H9 (cell line): Measurements from ENCODE around the gene DGCR8. TPM values are rescaled to one million over a fixed set of nuclear protein-coding genes. Genes with fewer than 3 reads are reported as not detected.

Experiments used
- DNase-seq: peaks from one replicate; pipeline ENCODE4 v3.0.0-alpha.2; 2017
- H2AFZ ChIP-seq: one replicate; pipeline ENCODE4 v1.6.1; 2013; ENCODE audit warnings: mild to moderate bottlenecking, low read length, control low read depth, moderate library complexity
- H2AK5ac ChIP-seq: 2 replicates; pipeline ENCODE4 v1.6.1; 2013; ENCODE audit warnings: low read length, control low read depth, mixed read lengths; ENCODE audit not compliant: insufficient read length
- H2BK120ac ChIP-seq: one replicate; pipeline ENCODE4 v1.6.1; 2013; ENCODE audit warnings: low read depth, mild to moderate bottlenecking, low read length, control low read depth, inconsistent platforms; ENCODE audit not compliant: poor library complexity, severe bottlenecking
- H2BK12ac ChIP-seq: 2 replicates; pipeline ENCODE4 v1.6.1; 2013; ENCODE audit warnings: low read length, control low read depth, mixed read lengths, low read depth; ENCODE audit not compliant: insufficient read length
- H2BK15ac ChIP-seq: 2 replicates; pipeline ENCODE4 v1.6.1; 2013; ENCODE audit warnings: low read depth, low read length, control low read depth
- H2BK20ac ChIP-seq: one replicate; pipeline ENCODE4 v1.6.1; 2013; ENCODE audit warnings: low read depth, mild to moderate bottlenecking, low read length, control low read depth, inconsistent platforms; ENCODE audit not compliant: poor library complexity, severe bottlenecking
- H2BK5ac ChIP-seq: 2 replicates; pipeline ENCODE4 v1.6.1; 2013; ENCODE audit warnings: low read length, control low read depth, mixed read lengths; ENCODE audit not compliant: insufficient read length
- H3K14ac ChIP-seq: 2 replicates; pipeline ENCODE4 v1.6.1; 2013; ENCODE audit warnings: low read length, control low read depth; ENCODE audit not compliant: insufficient read depth
- H3K18ac ChIP-seq: 2 replicates; pipeline ENCODE4 v1.6.1; 2013; ENCODE audit warnings: low read depth, mild to moderate bottlenecking, mixed read lengths, low read length, control low read depth; ENCODE audit not compliant: insufficient read length
- H3K23ac ChIP-seq: 2 replicates; pipeline ENCODE4 v1.6.1; 2013; ENCODE audit warnings: low read length, control low read depth, mixed read lengths, low read depth; ENCODE audit not compliant: insufficient read length
- H3K23me2 ChIP-seq: 2 replicates; pipeline ENCODE4 v1.6.1; 2013; ENCODE audit warnings: low read depth, mild to moderate bottlenecking, mixed read lengths, low read length, control low read depth; ENCODE audit not compliant: insufficient read length, poor library complexity, severe bottlenecking
- H3K27ac ChIP-seq: 2 replicates; pipeline ENCODE4 v1.5.1; 2013; ENCODE audit warnings: low read length, control low read depth, mixed read lengths, low read depth; ENCODE audit not compliant: insufficient read length
- H3K27me3 ChIP-seq: 2 replicates; pipeline ENCODE4 v1.6.1; 2013; ENCODE audit warnings: low read length, control low read depth, inconsistent platforms; ENCODE audit not compliant: insufficient read depth
- H3K4ac ChIP-seq: 2 replicates; pipeline ENCODE4 v1.6.1; 2013; ENCODE audit warnings: low read depth, mild to moderate bottlenecking, control low read depth, inconsistent platforms, low read length, moderate library complexity
- H3K4me1 ChIP-seq: 2 replicates; pipeline ENCODE4 v1.6.1; 2013; ENCODE audit warnings: low read length, control low read depth, inconsistent platforms; ENCODE audit not compliant: insufficient read depth
- H3K4me2 ChIP-seq: 2 replicates; pipeline ENCODE4 v1.6.1; 2013; ENCODE audit warnings: low read length, control low read depth, mixed read lengths; ENCODE audit not compliant: insufficient read length, insufficient read depth
- H3K56ac ChIP-seq: 2 replicates; pipeline ENCODE4 v1.6.1; 2013; ENCODE audit warnings: low read depth, mild to moderate bottlenecking, mixed read lengths, low read length, control low read depth; ENCODE audit not compliant: insufficient read length
- H3K79me1 ChIP-seq: 2 replicates; pipeline ENCODE4 v1.6.1; 2013; ENCODE audit warnings: low read depth, mild to moderate bottlenecking, moderate library complexity, low read length, control low read depth, inconsistent platforms; ENCODE audit not compliant: insufficient read depth, poor library complexity, severe bottlenecking
- H3K79me2 ChIP-seq: 2 replicates; pipeline ENCODE4 v1.6.1; 2013; ENCODE audit warnings: low read length, control low read depth, inconsistent platforms; ENCODE audit not compliant: insufficient read depth
- H3K9ac ChIP-seq: 2 replicates; pipeline ENCODE4 v1.6.1; 2013; ENCODE audit warnings: low read length, control low read depth, mixed read lengths; ENCODE audit not compliant: insufficient read length; ENCODE audit errors: extremely low read depth
- H3K9me3 ChIP-seq: one replicate; pipeline ENCODE4 v1.6.1; 2013; ENCODE audit warnings: low read depth, low read length, inconsistent platforms; ENCODE audit not compliant: control insufficient read depth
- H3T11ph ChIP-seq: one replicate; pipeline ENCODE4 v1.6.1; 2013; ENCODE audit warnings: mild to moderate bottlenecking, low read length, control low read depth, inconsistent platforms
- H4K20me1 ChIP-seq: one replicate; pipeline ENCODE4 v1.6.1; 2013; ENCODE audit not compliant: control insufficient read depth, insufficient read length, insufficient read depth
- H4K5ac ChIP-seq: 2 replicates; pipeline ENCODE4 v1.6.1; 2013; ENCODE audit warnings: low read depth, mild to moderate bottlenecking, mixed read lengths, low read length, control low read depth; ENCODE audit not compliant: insufficient read length
- H4K8ac ChIP-seq: replicated peaks from 2 replicates; pipeline ENCODE4 v1.6.1; 2013; ENCODE audit warnings: low read length, control low read depth, mixed read lengths, low read depth; ENCODE audit not compliant: insufficient read length
- H4K91ac ChIP-seq: 2 replicates; pipeline ENCODE4 v1.6.1; 2013; ENCODE audit warnings: low read depth, mild to moderate bottlenecking, moderate library complexity, mixed read lengths, low read length, control low read depth; ENCODE audit not compliant: insufficient read length
- H3K27ac Mint-ChIP-seq, 3 experiments: 2 replicates in 2 of 3; 3 replicates in 1 of 3; pipeline ENCODE4 v1.8.0; 2020 to 2021; ENCODE audit warnings: mixed read lengths in 3 of 3, mild to moderate bottlenecking in 1 of 3, moderate library complexity in 1 of 3
- H3K27me3 Mint-ChIP-seq: 2 replicates; pipeline ENCODE4 v1.8.0; 2021; ENCODE audit warnings: low read depth, mild to moderate bottlenecking, moderate library complexity, mixed read lengths
- H3K36me3 Mint-ChIP-seq, 3 experiments: 2 replicates in 2 of 3; 3 replicates in 1 of 3; pipeline ENCODE4 v1.8.0; 2020 to 2021; ENCODE audit warnings: low read depth in 3 of 3, mixed read lengths in 3 of 3; ENCODE audit not compliant: insufficient read depth in 1 of 3
- H3K4me1 Mint-ChIP-seq, 2 experiments: 2 replicates each; pipeline ENCODE4 v1.8.0; 2020; ENCODE audit warnings: mixed read lengths in 2 of 2
- H3K4me3 Mint-ChIP-seq, 2 experiments: 2 replicates in 1 of 2; 3 replicates in 1 of 2; pipeline ENCODE4 v1.8.0; 2020 to 2021; ENCODE audit warnings: mild to moderate bottlenecking in 2 of 2, mixed read lengths in 2 of 2, moderate library complexity in 1 of 2
- H3K9me3 Mint-ChIP-seq, 2 experiments: 2 replicates in 1 of 2; 3 replicates in 1 of 2; pipeline ENCODE4 v1.8.0; 2020; ENCODE audit warnings: mild to moderate bottlenecking in 2 of 2, mixed read lengths in 2 of 2, moderate library complexity in 1 of 2
- WGBS: extraction: QIAGEN DNeasy Blood & Tissue Kit; methylation state at CpG from one replicate; pipeline ENCODE4 v1.1.7; 2013; ENCODE audit warnings: missing lambda C conversion rate, low lambda C conversion rate, mixed read lengths; ENCODE audit not compliant: insufficient read length; ENCODE audit errors: extremely low coverage; 5-methylcytosine and 5-hydroxymethylcytosine counted together
- microRNA-seq: library from miRNA; unstranded; fragments of <30 nt; microRNA quantifications from one replicate; pipeline ENCODE4, GENCODE V29; 2020; ENCODE audit warnings: borderline microRNAs expressed
- total RNA-seq: library from RNA; stranded (reverse); gene quantifications from 2 replicates; pipeline ENCODE4 v1.2.1, GENCODE V29; 2021
- TF ChIP-seq, protein P1 (sequence below): fragments of 200-600 bp; sonication (generic); conservative IDR thresholded peaks from 3 replicates; pipeline ENCODE4 v1.8.0; 2021; ENCODE audit warnings: antibody characterized with exemption, mild to moderate bottlenecking

The DGCR8 gene
- total RNA-seq, 1 experiment from 2014 or later = 74.5 TPM

DNA sequence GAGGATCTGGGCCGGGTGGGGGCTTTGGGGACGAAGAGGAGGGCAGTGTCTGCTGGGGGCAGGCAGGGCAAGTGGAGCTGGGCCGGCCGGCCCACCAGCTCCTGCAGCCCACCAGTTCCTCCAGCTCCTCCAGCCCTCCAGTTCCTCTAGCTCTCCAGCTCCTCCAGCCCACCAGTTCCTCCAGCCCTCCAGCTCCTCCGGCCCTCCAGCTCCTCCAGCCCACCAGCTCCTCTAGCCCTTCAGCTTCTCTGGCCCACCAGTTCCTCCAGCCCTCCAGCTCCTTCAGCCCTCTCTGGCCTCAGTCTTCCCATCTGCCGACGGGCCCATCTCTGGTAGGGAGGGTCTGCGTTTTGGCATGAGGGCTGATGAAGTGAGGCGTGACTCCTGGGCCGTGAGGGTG, 80.0 kb downstream of the DGCR8 start:
- Histone ChIP-seq H3K4ac (no peak overlapping the region), H3K27ac (no peak overlapping the region), H2BK120ac (no peak overlapping the region), H3K56ac (no peak overlapping the region), H4K8ac (no peak overlapping the region), H3K27me3 (no peaks in the 10 kb centered on the region), H2BK20ac (no peak overlapping the region), H2BK12ac (no peak overlapping the region), H3K79me1 (no peaks in the 10 kb centered on the region), H4K5ac (no peak overlapping the region), H4K91ac (no peak overlapping the region), H3K18ac (no peak overlapping the region), H2BK5ac (no peak overlapping the region), H3K4me2 (no peak overlapping the region), H3K9ac (no peak overlapping the region), H3K79me2 (no peaks in the 10 kb centered on the region), H3K9me3 (no peaks in the 10 kb centered on the region), H3K4me1 (no peaks in the 10 kb centered on the region), H4K20me1 (no peaks in the 10 kb centered on the region), H3K23me2 (no peaks in the 10 kb centered on the region), H2AFZ (no peak overlapping the region), H2AK5ac (no peak overlapping the region), H2BK15ac (no peak overlapping the region), H3T11ph (no peak overlapping the region), H3K14ac (no peak overlapping the region; the same call in 1 of the 2 replicates), H3K23ac (no peak overlapping the region)
- H3K27ac Mint-ChIP-seq = peak overlapping the region in 1 of 3 experiments; percentile 67; a peak in 1 of 7 replicates
- H3K9me3 Mint-ChIP-seq = peaks cover 6 to 17% of the 10 kb centered on the region in 2 experiments; a peak in 4 of 5 replicates
- H3K4me3 Mint-ChIP-seq = no peak overlapping the region
- TF ChIP-seq, protein P1, sequence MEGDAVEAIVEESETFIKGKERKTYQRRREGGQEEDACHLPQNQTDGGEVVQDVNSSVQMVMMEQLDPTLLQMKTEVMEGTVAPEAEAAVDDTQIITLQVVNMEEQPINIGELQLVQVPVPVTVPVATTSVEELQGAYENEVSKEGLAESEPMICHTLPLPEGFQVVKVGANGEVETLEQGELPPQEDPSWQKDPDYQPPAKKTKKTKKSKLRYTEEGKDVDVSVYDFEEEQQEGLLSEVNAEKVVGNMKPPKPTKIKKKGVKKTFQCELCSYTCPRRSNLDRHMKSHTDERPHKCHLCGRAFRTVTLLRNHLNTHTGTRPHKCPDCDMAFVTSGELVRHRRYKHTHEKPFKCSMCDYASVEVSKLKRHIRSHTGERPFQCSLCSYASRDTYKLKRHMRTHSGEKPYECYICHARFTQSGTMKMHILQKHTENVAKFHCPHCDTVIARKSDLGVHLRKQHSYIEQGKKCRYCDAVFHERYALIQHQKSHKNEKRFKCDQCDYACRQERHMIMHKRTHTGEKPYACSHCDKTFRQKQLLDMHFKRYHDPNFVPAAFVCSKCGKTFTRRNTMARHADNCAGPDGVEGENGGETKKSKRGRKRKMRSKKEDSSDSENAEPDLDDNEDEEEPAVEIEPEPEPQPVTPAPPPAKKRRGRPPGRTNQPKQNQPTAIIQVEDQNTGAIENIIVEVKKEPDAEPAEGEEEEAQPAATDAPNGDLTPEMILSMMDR = no peak
- WGBS = no CpG with 5 or more reads among the region's 10 CpGs
- DNase-seq = no peak
- peaks cover 0 to 7% (median 0%) of the 10 kb centered on the region in 3 experiments; a peak in 2 of 7 replicates for H3K36me3 Mint-ChIP-seq
- peaks cover 4 to 7% of the 10 kb centered on the region in 2 experiments for H3K4me1 Mint-ChIP-seq
- H3K27me3 Mint-ChIP-seq = no peaks in the 10 kb centered on the region

Small RNAs within 50 kb of the gene (microRNA-seq; reads per million reads assigned to microRNA genes)
- 88.2 reads per million, percentile 72 among the genes with 10 or more reads in this experiment for gene MIR185
- not detected for gene MIR6816

Other genes starting within 250 kb of the DGCR8 start
- gene GNB1L, start 225.4 kb upstream of the DGCR8 start, total RNA-seq = 22.4 and 22.9 TPM in 2 replicates
- 24.0 and 24.4 TPM in 2 replicates for gene RTL10, start 225.4 kb upstream of the DGCR8 start, total RNA-seq
- gene COMT, start 138.5 kb upstream of the DGCR8 start, total RNA-seq = 42.2 and 43.3 TPM in 2 replicates
- 22.9 and 25.5 TPM in 2 replicates for gene TXNRD2, start 138.4 kb upstream of the DGCR8 start, total RNA-seq
- gene ARVCF, start 63.4 kb upstream of the DGCR8 start, total RNA-seq = 40.7 and 41.1 TPM in 2 replicates
- gene TANGO2, start 59.1 kb upstream of the DGCR8 start, total RNA-seq = 14.6 and 22.9 TPM in 2 replicates
- 522 and 531 TPM in 2 replicates for gene RANBP1, start 35.9 kb downstream of the DGCR8 start, total RNA-seq
- gene TRMT2A, start 37.0 kb downstream of the DGCR8 start, total RNA-seq = 58.2 and 65.0 TPM in 2 replicates
- gene ZDHHC8, start 51.6 kb downstream of the DGCR8 start, total RNA-seq = 47.3 and 51.7 TPM in 2 replicates
- not detected in 2 replicates for gene CCDC188, start 70.8 kb downstream of the DGCR8 start, total RNA-seq
- gene RTN4R, start 188.1 kb downstream of the DGCR8 start, total RNA-seq = 18.3 and 19.0 TPM in 2 replicates
- gene DGCR6L, start 239.8 kb downstream of the DGCR8 start, total RNA-seq = 38.6 and 40.4 TPM in 2 replicates